Neural cell (in vitro differentiated cells): Measurements from ENCODE around the gene ST6GALNAC3. TPM values are rescaled to one million over a fixed set of nuclear protein-coding genes. Genes with fewer than 3 reads are reported as not detected.

ENCODE experiments used
- H2AFZ ChIP-seq: fragments of 200-600, 300-800 bp; sonication (generic), shearing (Covaris generic); 2 replicates; pipeline ENCODE4 v1.6.0; 2014; ENCODE audit warnings: low read depth, mild to moderate bottlenecking, antibody characterized with exemption, low read length, moderate library complexity
- H3F3A ChIP-seq: fragments of 200-600 bp; shearing (Covaris generic); 2 replicates; pipeline ENCODE4 v1.6.1; 2016; ENCODE audit warnings: mild to moderate bottlenecking, moderate library complexity, mixed read lengths, antibody characterized with exemption, low read length; ENCODE audit not compliant: insufficient read depth, poor library complexity, severe bottlenecking
- H3K27ac ChIP-seq: fragments of 200-600, 300-800 bp; sonication (generic), shearing (Covaris generic); 2 replicates; pipeline ENCODE4 v1.5.1; 2014; ENCODE audit warnings: mild to moderate bottlenecking, low read length, moderate library complexity
- H3K27me3 ChIP-seq: fragments of 300-800, 200-600 bp; sonication (generic), shearing (Covaris generic); 2 replicates; pipeline ENCODE4 v1.6.0; 2014; ENCODE audit warnings: mild to moderate bottlenecking, low read depth, low read length, moderate library complexity; ENCODE audit not compliant: insufficient read depth
- H3K36me3 ChIP-seq: fragments of 300-800, 200-600 bp; sonication (generic), shearing (Covaris generic); 2 replicates; pipeline ENCODE4 v1.5.1; 2014; ENCODE audit warnings: mild to moderate bottlenecking, antibody characterized with exemption, low read length, moderate library complexity; ENCODE audit not compliant: insufficient read depth
- H3K4me2 ChIP-seq: fragments of 300-800, 200-600 bp; sonication (generic), shearing (Covaris generic); 2 replicates; pipeline ENCODE4 v1.6.0; 2014; ENCODE audit warnings: mild to moderate bottlenecking, low read length
- H3K4me3 ChIP-seq: fragments of 300-800, 200-600 bp; sonication (generic), shearing (Covaris generic); 2 replicates; pipeline ENCODE4 v1.5.1; 2014; ENCODE audit warnings: mild to moderate bottlenecking, low read length, moderate library complexity
- H3K79me2 ChIP-seq: fragments of 200-600 bp; shearing (Covaris generic); replicated peaks from 2 replicates; pipeline ENCODE4 v1.6.0; 2014; ENCODE audit warnings: mild to moderate bottlenecking, low read length, moderate library complexity; ENCODE audit not compliant: insufficient read depth
- H3K9ac ChIP-seq: fragments of 300-800, 200-600 bp; sonication (generic), shearing (Covaris generic); 2 replicates; pipeline ENCODE4 v1.6.1; 2016; ENCODE audit warnings: mild to moderate bottlenecking, low read length, mixed read lengths
- H3K9me2 ChIP-seq: fragments of 200-600 bp; shearing (Covaris generic); 2 replicates; pipeline ENCODE4 v1.6.1; 2016; ENCODE audit warnings: mild to moderate bottlenecking, low read length, mixed read lengths; ENCODE audit not compliant: insufficient read depth
- H3K9me3 ChIP-seq: fragments of 200-600, 300-800 bp; sonication (generic), shearing (Covaris generic); 2 replicates; pipeline ENCODE4 v1.6.1; 2016; ENCODE audit warnings: mild to moderate bottlenecking, mixed run types, low read length, moderate library complexity, mixed read lengths
- H4K20me1 ChIP-seq: fragments of 200-600 bp; shearing (Covaris generic); 2 replicates; pipeline ENCODE4 v1.6.1; 2016; ENCODE audit warnings: mild to moderate bottlenecking, mixed run types; ENCODE audit not compliant: insufficient read depth
- CTCF ChIP-seq: fragments of 450-650 bp; IDR thresholded peaks from 2 replicates; pipeline ENCODE4 v1.5.1; 2014; ENCODE audit warnings: antibody characterized with exemption, mild to moderate bottlenecking, moderate library complexity; ENCODE audit not compliant: poor library complexity, severe bottlenecking
- EP300 ChIP-seq: fragments of 450-650 bp; conservative IDR thresholded peaks from 2 replicates; pipeline ENCODE4 v1.6.1; 2014; ENCODE audit warnings: antibody characterized with exemption, mild to moderate bottlenecking, moderate library complexity; ENCODE audit not compliant: poor library complexity, severe bottlenecking
- EZH2 ChIP-seq: fragments of 200-600, 300-800 bp; shearing (Covaris generic), sonication (generic); IDR thresholded peaks from 2 replicates; pipeline ENCODE4 v1.6.1; 2014; ENCODE audit warnings: antibody characterized with exemption, low read length, borderline replicate concordance, mild to moderate bottlenecking; ENCODE audit not compliant: insufficient read depth, poor library complexity, severe bottlenecking
- MXI1 ChIP-seq: fragments of 450-650 bp; conservative IDR thresholded peaks from 2 replicates; pipeline ENCODE4 v1.6.1; 2014; ENCODE audit warnings: antibody characterized with exemption, mild to moderate bottlenecking; ENCODE audit not compliant: poor library complexity, severe bottlenecking
- POLR2AphosphoS5 ChIP-seq: IDR thresholded peaks from 2 replicates; pipeline ENCODE4 v1.6.1; 2012
- RAD21 ChIP-seq: fragments of 450-650 bp; conservative IDR thresholded peaks from 2 replicates; pipeline ENCODE4 v1.6.1; 2014; ENCODE audit warnings: antibody characterized with exemption, mild to moderate bottlenecking, moderate library complexity
- REST ChIP-seq: IDR thresholded peaks from 2 replicates; pipeline ENCODE4 v1.6.1; 2012; ENCODE audit warnings: borderline replicate concordance
- SMC3 ChIP-seq: fragments of 450-650 bp; conservative IDR thresholded peaks from 2 replicates; pipeline ENCODE4 v1.6.1; 2014; ENCODE audit warnings: antibody characterized with exemption, mild to moderate bottlenecking, moderate library complexity; ENCODE audit not compliant: poor library complexity
- TAF1 ChIP-seq: IDR thresholded peaks from 2 replicates; pipeline ENCODE4 v1.6.1; 2012; ENCODE audit warnings: low read depth
- polyA plus RNA-seq: library from polyadenylated mRNA; depleted of rRNA; stranded (reverse); fragments of >200 nt; gene quantifications from 2 replicates; pipeline ENCODE4 v1.2.3, GENCODE V29; 2014

The ST6GALNAC3 gene
- polyA plus RNA-seq, 1 donor from 2014 or later, result 3.6 TPM

GRCh38 chr1:76674689-76675210 is 600.2 kb downstream of the ST6GALNAC3 start:
- Histone ChIP-seq H3K27ac (no peak overlapping the region), H3K4me3 (no peak overlapping the region), H3F3A (no peaks in the 10 kb centered on the region)

More at GRCh38 chr1:76674689-76675210, 600.2 kb downstream of the ST6GALNAC3 start:
- H3K79me2 ChIP-seq, result no peaks in the 10 kb centered on the region
- no peak overlapping the region for H2AFZ ChIP-seq
- no peaks in the 10 kb centered on the region for H3K9me2 ChIP-seq
- TF ChIP-seq RAD21 (no peak), EP300 (no peak), CTCF (no peak), REST (no peak), TAF1 (no peak), POLR2AphosphoS5 (no peak), MXI1 (no peak), EZH2 (no peak), SMC3 (no peak)
- no peaks in the 10 kb centered on the region for H4K20me1 ChIP-seq
- no peaks in the 10 kb centered on the region for H3K9me3 ChIP-seq
- H3K36me3 ChIP-seq, result no peaks in the 10 kb centered on the region
- no peak overlapping the region for H3K9ac ChIP-seq
- no peak overlapping the region for H3K4me2 ChIP-seq
- H3K27me3 ChIP-seq, result no peaks in the 10 kb centered on the region
